H9 (cell line): ENCODE data around the gene MTG1. TPM values are rescaled to one million over a fixed set of nuclear protein-coding genes. Genes with fewer than 3 reads are reported as not detected.
"Not testable (repeated sequence)": the region's sequence is repeated elsewhere in the genome, so short reads cannot be mapped to it uniquely, and the experiment has no call there.

Experiments used
- DNase-seq: peaks from one replicate; pipeline ENCODE4 v3.0.0-alpha.2; 2017
- H2AFZ ChIP-seq: one replicate; pipeline ENCODE4 v1.6.1; 2013; ENCODE audit warnings: mild to moderate bottlenecking, low read length, control low read depth, moderate library complexity
- H2AK5ac ChIP-seq: 2 replicates; pipeline ENCODE4 v1.6.1; 2013; ENCODE audit warnings: low read length, control low read depth, mixed read lengths; ENCODE audit not compliant: insufficient read length
- H2BK120ac ChIP-seq: one replicate; pipeline ENCODE4 v1.6.1; 2013; ENCODE audit warnings: low read depth, mild to moderate bottlenecking, low read length, control low read depth, inconsistent platforms; ENCODE audit not compliant: poor library complexity, severe bottlenecking
- H2BK12ac ChIP-seq: 2 replicates; pipeline ENCODE4 v1.6.1; 2013; ENCODE audit warnings: low read length, control low read depth, mixed read lengths, low read depth; ENCODE audit not compliant: insufficient read length
- H2BK15ac ChIP-seq: 2 replicates; pipeline ENCODE4 v1.6.1; 2013; ENCODE audit warnings: low read depth, low read length, control low read depth
- H2BK20ac ChIP-seq: one replicate; pipeline ENCODE4 v1.6.1; 2013; ENCODE audit warnings: low read depth, mild to moderate bottlenecking, low read length, control low read depth, inconsistent platforms; ENCODE audit not compliant: poor library complexity, severe bottlenecking
- H2BK5ac ChIP-seq: 2 replicates; pipeline ENCODE4 v1.6.1; 2013; ENCODE audit warnings: low read length, control low read depth, mixed read lengths; ENCODE audit not compliant: insufficient read length
- H3K14ac ChIP-seq: 2 replicates; pipeline ENCODE4 v1.6.1; 2013; ENCODE audit warnings: low read length, control low read depth; ENCODE audit not compliant: insufficient read depth
- H3K18ac ChIP-seq: 2 replicates; pipeline ENCODE4 v1.6.1; 2013; ENCODE audit warnings: low read depth, mild to moderate bottlenecking, mixed read lengths, low read length, control low read depth; ENCODE audit not compliant: insufficient read length
- H3K23ac ChIP-seq: 2 replicates; pipeline ENCODE4 v1.6.1; 2013; ENCODE audit warnings: low read length, control low read depth, mixed read lengths, low read depth; ENCODE audit not compliant: insufficient read length
- H3K23me2 ChIP-seq: 2 replicates; pipeline ENCODE4 v1.6.1; 2013; ENCODE audit warnings: low read depth, mild to moderate bottlenecking, mixed read lengths, low read length, control low read depth; ENCODE audit not compliant: insufficient read length, poor library complexity, severe bottlenecking
- H3K27ac ChIP-seq: 2 replicates; pipeline ENCODE4 v1.5.1; 2013; ENCODE audit warnings: low read length, control low read depth, mixed read lengths, low read depth; ENCODE audit not compliant: insufficient read length
- H3K27me3 ChIP-seq: 2 replicates; pipeline ENCODE4 v1.6.1; 2013; ENCODE audit warnings: low read length, control low read depth, inconsistent platforms; ENCODE audit not compliant: insufficient read depth
- H3K4ac ChIP-seq: 2 replicates; pipeline ENCODE4 v1.6.1; 2013; ENCODE audit warnings: low read depth, mild to moderate bottlenecking, control low read depth, inconsistent platforms, low read length, moderate library complexity
- H3K4me1 ChIP-seq: 2 replicates; pipeline ENCODE4 v1.6.1; 2013; ENCODE audit warnings: low read length, control low read depth, inconsistent platforms; ENCODE audit not compliant: insufficient read depth
- H3K4me2 ChIP-seq: 2 replicates; pipeline ENCODE4 v1.6.1; 2013; ENCODE audit warnings: low read length, control low read depth, mixed read lengths; ENCODE audit not compliant: insufficient read length, insufficient read depth
- H3K56ac ChIP-seq: 2 replicates; pipeline ENCODE4 v1.6.1; 2013; ENCODE audit warnings: low read depth, mild to moderate bottlenecking, mixed read lengths, low read length, control low read depth; ENCODE audit not compliant: insufficient read length
- H3K79me1 ChIP-seq: 2 replicates; pipeline ENCODE4 v1.6.1; 2013; ENCODE audit warnings: low read depth, mild to moderate bottlenecking, moderate library complexity, low read length, control low read depth, inconsistent platforms; ENCODE audit not compliant: insufficient read depth, poor library complexity, severe bottlenecking
- H3K79me2 ChIP-seq: 2 replicates; pipeline ENCODE4 v1.6.1; 2013; ENCODE audit warnings: low read length, control low read depth, inconsistent platforms; ENCODE audit not compliant: insufficient read depth
- H3K9ac ChIP-seq: 2 replicates; pipeline ENCODE4 v1.6.1; 2013; ENCODE audit warnings: low read length, control low read depth, mixed read lengths; ENCODE audit not compliant: insufficient read length; ENCODE audit errors: extremely low read depth
- H3K9me3 ChIP-seq: one replicate; pipeline ENCODE4 v1.6.1; 2013; ENCODE audit warnings: low read depth, low read length, inconsistent platforms; ENCODE audit not compliant: control insufficient read depth
- H3T11ph ChIP-seq: one replicate; pipeline ENCODE4 v1.6.1; 2013; ENCODE audit warnings: mild to moderate bottlenecking, low read length, control low read depth, inconsistent platforms
- H4K20me1 ChIP-seq: one replicate; pipeline ENCODE4 v1.6.1; 2013; ENCODE audit not compliant: control insufficient read depth, insufficient read length, insufficient read depth
- H4K5ac ChIP-seq: 2 replicates; pipeline ENCODE4 v1.6.1; 2013; ENCODE audit warnings: low read depth, mild to moderate bottlenecking, mixed read lengths, low read length, control low read depth; ENCODE audit not compliant: insufficient read length
- H4K8ac ChIP-seq: replicated peaks from 2 replicates; pipeline ENCODE4 v1.6.1; 2013; ENCODE audit warnings: low read length, control low read depth, mixed read lengths, low read depth; ENCODE audit not compliant: insufficient read length
- H4K91ac ChIP-seq: 2 replicates; pipeline ENCODE4 v1.6.1; 2013; ENCODE audit warnings: low read depth, mild to moderate bottlenecking, moderate library complexity, mixed read lengths, low read length, control low read depth; ENCODE audit not compliant: insufficient read length
- H3K27ac Mint-ChIP-seq, 3 experiments: 2 replicates in 2 of 3; 3 replicates in 1 of 3; pipeline ENCODE4 v1.8.0; 2020 to 2021; ENCODE audit warnings: mixed read lengths in 3 of 3, mild to moderate bottlenecking in 1 of 3, moderate library complexity in 1 of 3
- H3K27me3 Mint-ChIP-seq: 2 replicates; pipeline ENCODE4 v1.8.0; 2021; ENCODE audit warnings: low read depth, mild to moderate bottlenecking, moderate library complexity, mixed read lengths
- H3K36me3 Mint-ChIP-seq, 3 experiments: 2 replicates in 2 of 3; 3 replicates in 1 of 3; pipeline ENCODE4 v1.8.0; 2020 to 2021; ENCODE audit warnings: low read depth in 3 of 3, mixed read lengths in 3 of 3; ENCODE audit not compliant: insufficient read depth in 1 of 3
- H3K4me1 Mint-ChIP-seq, 2 experiments: 2 replicates each; pipeline ENCODE4 v1.8.0; 2020; ENCODE audit warnings: mixed read lengths in 2 of 2
- H3K4me3 Mint-ChIP-seq, 2 experiments: 2 replicates in 1 of 2; 3 replicates in 1 of 2; pipeline ENCODE4 v1.8.0; 2020 to 2021; ENCODE audit warnings: mild to moderate bottlenecking in 2 of 2, mixed read lengths in 2 of 2, moderate library complexity in 1 of 2
- H3K9me3 Mint-ChIP-seq, 2 experiments: 2 replicates in 1 of 2; 3 replicates in 1 of 2; pipeline ENCODE4 v1.8.0; 2020; ENCODE audit warnings: mild to moderate bottlenecking in 2 of 2, mixed read lengths in 2 of 2, moderate library complexity in 1 of 2
- CTCF ChIP-seq: fragments of 200-600 bp; sonication (generic); conservative IDR thresholded peaks from 3 replicates; pipeline ENCODE4 v1.8.0; 2021; ENCODE audit warnings: antibody characterized with exemption, mild to moderate bottlenecking
- WGBS: extraction: QIAGEN DNeasy Blood & Tissue Kit; methylation state at CpG from one replicate; pipeline ENCODE4 v1.1.7; 2013; ENCODE audit warnings: missing lambda C conversion rate, low lambda C conversion rate, mixed read lengths; ENCODE audit not compliant: insufficient read length; ENCODE audit errors: extremely low coverage; 5-methylcytosine and 5-hydroxymethylcytosine counted together
- total RNA-seq: library from RNA; stranded (reverse); gene quantifications from 2 replicates; pipeline ENCODE4 v1.2.1, GENCODE V29; 2021

The MTG1 gene
- total RNA-seq, 1 experiment from 2014 or later: 65.3 TPM

DNA sequence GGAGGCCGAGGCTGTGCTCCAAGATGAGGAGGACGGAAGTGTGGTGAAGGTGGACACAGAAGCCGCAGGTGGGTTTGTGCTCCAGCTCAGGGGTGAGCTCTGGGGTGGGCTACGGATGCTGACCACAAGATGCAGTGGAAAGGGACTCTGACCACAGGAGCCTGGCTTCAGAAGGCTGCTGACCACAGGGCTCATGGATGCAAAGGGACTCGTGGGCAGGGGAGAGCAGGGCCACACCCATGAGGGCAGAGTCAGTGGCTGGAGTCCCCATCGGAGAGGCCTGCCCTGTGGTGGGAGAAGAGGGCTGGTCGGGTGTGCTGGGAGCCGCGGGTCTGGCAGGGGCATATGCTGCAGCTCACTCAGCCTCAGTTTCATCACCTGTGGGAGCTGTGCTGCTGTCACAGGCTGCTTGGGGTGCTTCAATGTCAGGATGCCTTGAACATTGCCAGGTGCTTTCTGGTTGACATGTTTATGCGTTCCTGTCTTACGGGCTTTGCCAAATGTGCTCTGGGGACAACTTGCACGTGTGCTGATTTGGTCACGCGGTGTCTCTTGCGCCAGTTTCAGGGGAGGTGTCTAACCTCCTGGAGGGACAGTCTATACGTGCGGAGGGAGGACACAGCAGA lies 73.4 kb downstream of the MTG1 start:
- H2BK12ac ChIP-seq: no peak overlapping the region
- H2AK5ac ChIP-seq: no peak overlapping the region
- H2BK120ac ChIP-seq: no peak overlapping the region
- Mint-ChIP-seq H3K4me3 (no peak overlapping the region), H3K9me3 (peaks cover 86 to 92% of the 10 kb centered on the region in 2 experiments), H3K27ac (no peak overlapping the region), H3K27me3 (peaks cover 4% of the 10 kb centered on the region), H3K36me3 (peaks cover 9 to 26% (median 15%) of the 10 kb centered on the region in 3 experiments; a peak in 6 of 7 replicates), H3K4me1 (no peaks in the 10 kb centered on the region)
- no peak overlapping the region for H3K18ac ChIP-seq
- no peak overlapping the region for H2BK5ac ChIP-seq
- H4K5ac ChIP-seq: no peak overlapping the region
- H2BK15ac ChIP-seq: no peak overlapping the region
- H3K23ac ChIP-seq: no peak overlapping the region
- H3K4me1 ChIP-seq: no peaks in the 10 kb centered on the region
- H4K20me1 ChIP-seq: no peaks in the 10 kb centered on the region
- no peak overlapping the region for H3K9ac ChIP-seq
- H3K79me1 ChIP-seq: no peaks in the 10 kb centered on the region
- H2BK20ac ChIP-seq: no peak overlapping the region
- DNase-seq: no peak
- H3T11ph ChIP-seq: no peak overlapping the region
- TF ChIP-seq CTCF: no peak
- no peak overlapping the region for H3K4me2 ChIP-seq
- H3K56ac ChIP-seq: no peak overlapping the region
- no peak overlapping the region for H3K14ac ChIP-seq
- WGBS: no CpG with 5 or more reads among the region's 17 CpGs
- no peak overlapping the region for H3K4ac ChIP-seq
- H3K27ac ChIP-seq: no peak overlapping the region
- H3K9me3 ChIP-seq: peaks cover 86% of the 10 kb centered on the region
- no peak overlapping the region for H4K8ac ChIP-seq
- H3K27me3 ChIP-seq: no peaks in the 10 kb centered on the region
- H2AFZ ChIP-seq: no peak overlapping the region
- H4K91ac ChIP-seq: no peak overlapping the region
- no peaks in the 10 kb centered on the region for H3K79me2 ChIP-seq
- no peaks in the 10 kb centered on the region for H3K23me2 ChIP-seq

DNA sequence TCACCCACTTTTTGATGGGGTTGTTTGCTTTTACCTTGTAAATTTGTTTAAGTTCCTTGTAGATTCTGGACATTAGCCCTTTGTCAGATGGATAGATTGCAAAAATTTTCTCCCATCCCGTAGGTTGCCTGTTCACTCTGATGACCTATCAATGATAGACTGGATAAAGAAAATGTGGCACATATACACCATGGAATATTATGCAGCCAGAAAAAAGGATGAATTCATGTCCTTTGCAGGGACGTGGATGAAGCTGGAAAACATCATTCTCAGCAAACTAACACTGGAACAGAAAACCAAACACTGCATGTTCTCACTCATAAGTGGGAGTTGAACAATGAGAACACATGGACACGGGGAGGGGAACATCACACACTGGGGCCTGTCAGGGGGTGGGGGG lies 75.2 kb downstream of the MTG1 start:
- H3K27me3 Mint-ChIP-seq, H2BK20ac ChIP-seq, H3K56ac ChIP-seq, H3K27ac ChIP-seq, H4K20me1 ChIP-seq, H4K5ac ChIP-seq, H3T11ph ChIP-seq, H3K27ac Mint-ChIP-seq, H4K91ac ChIP-seq, H2BK12ac ChIP-seq, H3K27me3 ChIP-seq, H3K14ac ChIP-seq, H4K8ac ChIP-seq, H2AFZ ChIP-seq, H3K18ac ChIP-seq, H3K79me1 ChIP-seq, H3K23me2 ChIP-seq, H3K4me3 Mint-ChIP-seq, H2BK5ac ChIP-seq, H3K4me1 ChIP-seq, H2AK5ac ChIP-seq, DNase-seq, H3K4me2 ChIP-seq, H3K9ac ChIP-seq, H2BK15ac ChIP-seq, H3K79me2 ChIP-seq, H3K4ac ChIP-seq, H3K4me1 Mint-ChIP-seq, H2BK120ac ChIP-seq, H3K23ac ChIP-seq: not testable (repeated sequence)
- H3K9me3 Mint-ChIP-seq: peaks cover 85 to 92% of the 10 kb centered on the region in 2 experiments
- no CpG with 5 or more reads among the region's 3 CpGs for WGBS
- H3K9me3 ChIP-seq: peaks cover 82% of the 10 kb centered on the region
- peaks cover 14 to 32% (median 15%) of the 10 kb centered on the region in 3 experiments; a peak in 6 of 7 replicates for H3K36me3 Mint-ChIP-seq
